H9 (cell line): ENCODE measurements around the gene FAM177B. TPM values are rescaled to one million over a fixed set of nuclear protein-coding genes. Genes with fewer than 3 reads are reported as not detected.

ENCODE experiments used
- DNase-seq: peaks from one replicate; pipeline ENCODE4 v3.0.0-alpha.2; 2017
- H2AFZ ChIP-seq: one replicate; pipeline ENCODE4 v1.6.1; 2013; ENCODE audit warnings: mild to moderate bottlenecking, low read length, control low read depth, moderate library complexity
- H2AK5ac ChIP-seq: 2 replicates; pipeline ENCODE4 v1.6.1; 2013; ENCODE audit warnings: low read length, control low read depth, mixed read lengths; ENCODE audit not compliant: insufficient read length
- H2BK120ac ChIP-seq: one replicate; pipeline ENCODE4 v1.6.1; 2013; ENCODE audit warnings: low read depth, mild to moderate bottlenecking, low read length, control low read depth, inconsistent platforms; ENCODE audit not compliant: poor library complexity, severe bottlenecking
- H2BK12ac ChIP-seq: 2 replicates; pipeline ENCODE4 v1.6.1; 2013; ENCODE audit warnings: low read length, control low read depth, mixed read lengths, low read depth; ENCODE audit not compliant: insufficient read length
- H2BK15ac ChIP-seq: 2 replicates; pipeline ENCODE4 v1.6.1; 2013; ENCODE audit warnings: low read depth, low read length, control low read depth
- H2BK20ac ChIP-seq: one replicate; pipeline ENCODE4 v1.6.1; 2013; ENCODE audit warnings: low read depth, mild to moderate bottlenecking, low read length, control low read depth, inconsistent platforms; ENCODE audit not compliant: poor library complexity, severe bottlenecking
- H2BK5ac ChIP-seq: 2 replicates; pipeline ENCODE4 v1.6.1; 2013; ENCODE audit warnings: low read length, control low read depth, mixed read lengths; ENCODE audit not compliant: insufficient read length
- H3K14ac ChIP-seq: 2 replicates; pipeline ENCODE4 v1.6.1; 2013; ENCODE audit warnings: low read length, control low read depth; ENCODE audit not compliant: insufficient read depth
- H3K18ac ChIP-seq: 2 replicates; pipeline ENCODE4 v1.6.1; 2013; ENCODE audit warnings: low read depth, mild to moderate bottlenecking, mixed read lengths, low read length, control low read depth; ENCODE audit not compliant: insufficient read length
- H3K23ac ChIP-seq: 2 replicates; pipeline ENCODE4 v1.6.1; 2013; ENCODE audit warnings: low read length, control low read depth, mixed read lengths, low read depth; ENCODE audit not compliant: insufficient read length
- H3K23me2 ChIP-seq: 2 replicates; pipeline ENCODE4 v1.6.1; 2013; ENCODE audit warnings: low read depth, mild to moderate bottlenecking, mixed read lengths, low read length, control low read depth; ENCODE audit not compliant: insufficient read length, poor library complexity, severe bottlenecking
- H3K27ac ChIP-seq: 2 replicates; pipeline ENCODE4 v1.5.1; 2013; ENCODE audit warnings: low read length, control low read depth, mixed read lengths, low read depth; ENCODE audit not compliant: insufficient read length
- H3K27me3 ChIP-seq: 2 replicates; pipeline ENCODE4 v1.6.1; 2013; ENCODE audit warnings: low read length, control low read depth, inconsistent platforms; ENCODE audit not compliant: insufficient read depth
- H3K4ac ChIP-seq: 2 replicates; pipeline ENCODE4 v1.6.1; 2013; ENCODE audit warnings: low read depth, mild to moderate bottlenecking, control low read depth, inconsistent platforms, low read length, moderate library complexity
- H3K4me1 ChIP-seq: 2 replicates; pipeline ENCODE4 v1.6.1; 2013; ENCODE audit warnings: low read length, control low read depth, inconsistent platforms; ENCODE audit not compliant: insufficient read depth
- H3K4me2 ChIP-seq: 2 replicates; pipeline ENCODE4 v1.6.1; 2013; ENCODE audit warnings: low read length, control low read depth, mixed read lengths; ENCODE audit not compliant: insufficient read length, insufficient read depth
- H3K56ac ChIP-seq: 2 replicates; pipeline ENCODE4 v1.6.1; 2013; ENCODE audit warnings: low read depth, mild to moderate bottlenecking, mixed read lengths, low read length, control low read depth; ENCODE audit not compliant: insufficient read length
- H3K79me1 ChIP-seq: 2 replicates; pipeline ENCODE4 v1.6.1; 2013; ENCODE audit warnings: low read depth, mild to moderate bottlenecking, moderate library complexity, low read length, control low read depth, inconsistent platforms; ENCODE audit not compliant: insufficient read depth, poor library complexity, severe bottlenecking
- H3K79me2 ChIP-seq: 2 replicates; pipeline ENCODE4 v1.6.1; 2013; ENCODE audit warnings: low read length, control low read depth, inconsistent platforms; ENCODE audit not compliant: insufficient read depth
- H3K9ac ChIP-seq: 2 replicates; pipeline ENCODE4 v1.6.1; 2013; ENCODE audit warnings: low read length, control low read depth, mixed read lengths; ENCODE audit not compliant: insufficient read length; ENCODE audit errors: extremely low read depth
- H3K9me3 ChIP-seq: one replicate; pipeline ENCODE4 v1.6.1; 2013; ENCODE audit warnings: low read depth, low read length, inconsistent platforms; ENCODE audit not compliant: control insufficient read depth
- H3T11ph ChIP-seq: one replicate; pipeline ENCODE4 v1.6.1; 2013; ENCODE audit warnings: mild to moderate bottlenecking, low read length, control low read depth, inconsistent platforms
- H4K20me1 ChIP-seq: one replicate; pipeline ENCODE4 v1.6.1; 2013; ENCODE audit not compliant: control insufficient read depth, insufficient read length, insufficient read depth
- H4K5ac ChIP-seq: 2 replicates; pipeline ENCODE4 v1.6.1; 2013; ENCODE audit warnings: low read depth, mild to moderate bottlenecking, mixed read lengths, low read length, control low read depth; ENCODE audit not compliant: insufficient read length
- H4K8ac ChIP-seq: replicated peaks from 2 replicates; pipeline ENCODE4 v1.6.1; 2013; ENCODE audit warnings: low read length, control low read depth, mixed read lengths, low read depth; ENCODE audit not compliant: insufficient read length
- H4K91ac ChIP-seq: 2 replicates; pipeline ENCODE4 v1.6.1; 2013; ENCODE audit warnings: low read depth, mild to moderate bottlenecking, moderate library complexity, mixed read lengths, low read length, control low read depth; ENCODE audit not compliant: insufficient read length
- H3K27ac Mint-ChIP-seq, 3 experiments: 2 replicates in 2 of 3; 3 replicates in 1 of 3; pipeline ENCODE4 v1.8.0; 2020 to 2021; ENCODE audit warnings: mixed read lengths in 3 of 3, mild to moderate bottlenecking in 1 of 3, moderate library complexity in 1 of 3
- H3K27me3 Mint-ChIP-seq: 2 replicates; pipeline ENCODE4 v1.8.0; 2021; ENCODE audit warnings: low read depth, mild to moderate bottlenecking, moderate library complexity, mixed read lengths
- H3K36me3 Mint-ChIP-seq, 3 experiments: 2 replicates in 2 of 3; 3 replicates in 1 of 3; pipeline ENCODE4 v1.8.0; 2020 to 2021; ENCODE audit warnings: low read depth in 3 of 3, mixed read lengths in 3 of 3; ENCODE audit not compliant: insufficient read depth in 1 of 3
- H3K4me1 Mint-ChIP-seq, 2 experiments: 2 replicates each; pipeline ENCODE4 v1.8.0; 2020; ENCODE audit warnings: mixed read lengths in 2 of 2
- H3K4me3 Mint-ChIP-seq, 2 experiments: 2 replicates in 1 of 2; 3 replicates in 1 of 2; pipeline ENCODE4 v1.8.0; 2020 to 2021; ENCODE audit warnings: mild to moderate bottlenecking in 2 of 2, mixed read lengths in 2 of 2, moderate library complexity in 1 of 2
- H3K9me3 Mint-ChIP-seq, 2 experiments: 2 replicates in 1 of 2; 3 replicates in 1 of 2; pipeline ENCODE4 v1.8.0; 2020; ENCODE audit warnings: mild to moderate bottlenecking in 2 of 2, mixed read lengths in 2 of 2, moderate library complexity in 1 of 2
- CTCF ChIP-seq: fragments of 200-600 bp; sonication (generic); conservative IDR thresholded peaks from 3 replicates; pipeline ENCODE4 v1.8.0; 2021; ENCODE audit warnings: antibody characterized with exemption, mild to moderate bottlenecking
- WGBS: extraction: QIAGEN DNeasy Blood & Tissue Kit; methylation state at CpG from one replicate; pipeline ENCODE4 v1.1.7; 2013; ENCODE audit warnings: missing lambda C conversion rate, low lambda C conversion rate, mixed read lengths; ENCODE audit not compliant: insufficient read length; ENCODE audit errors: extremely low coverage; 5-methylcytosine and 5-hydroxymethylcytosine counted together
- total RNA-seq: library from RNA; stranded (reverse); gene quantifications from 2 replicates; pipeline ENCODE4 v1.2.1, GENCODE V29; 2021

Gene FAM177B
- total RNA-seq, 1 experiment from 2014 or later, result not detected

GRCh38 chr1:222790520-222790919 is 53.5 kb downstream of the FAM177B start:
- Histone ChIP-seq H3K14ac (no peak overlapping the region), H3K9ac (no peak overlapping the region), H3K79me2 (no peaks in the 10 kb centered on the region), H3K4ac (no peak overlapping the region), H3K23ac (no peak overlapping the region), H3K23me2 (no peaks in the 10 kb centered on the region), H4K8ac (no peak overlapping the region), H2AK5ac (no peak overlapping the region), H4K91ac (no peak overlapping the region), H3K27me3 (no peaks in the 10 kb centered on the region), H2BK12ac (no peak overlapping the region), H3K27ac (no peak overlapping the region), H3K4me2 (no peak overlapping the region), H3K4me1 (no peaks in the 10 kb centered on the region), H2BK20ac (no peak overlapping the region), H3K18ac (no peak overlapping the region), H2BK120ac (no peak overlapping the region), H3T11ph (no peak overlapping the region), H4K5ac (no peak overlapping the region), H3K56ac (no peak overlapping the region), H2BK5ac (no peak overlapping the region), H3K9me3 (no peaks in the 10 kb centered on the region), H2AFZ (no peak overlapping the region), H2BK15ac (no peak overlapping the region), H4K20me1 (no peaks in the 10 kb centered on the region), H3K79me1 (no peaks in the 10 kb centered on the region)
- Mint-ChIP-seq H3K4me1 (peaks cover 0 to 5% of the 10 kb centered on the region in 2 experiments; a peak in 1 of 4 replicates), H3K4me3 (no peak overlapping the region), H3K27ac (no peak overlapping the region), H3K36me3 (no peaks in the 10 kb centered on the region), H3K9me3 (peaks cover 0 to 3% of the 10 kb centered on the region in 2 experiments; a peak in 2 of 5 replicates), H3K27me3 (peaks cover 7% of the 10 kb centered on the region)
- WGBS, result no CpG with 5 or more reads among the region's 4 CpGs
- no peak for TF ChIP-seq CTCF
- no peak for DNase-seq
